Stimulated activated CD8-positive, alpha-beta memory T cell treated with anti-CD3 and anti-CD28 coated beads, Interleukin-7, amount 100 ng/mL, for 24 hours (primary cell): ENCODE results near the gene CDC42.

Experiments
- DNase-seq: peaks from one replicate; pipeline ENCODE4 v3.0.0-alpha.2; 2020; ENCODE audit warnings: low read depth

The CDC42 gene

DNA sequence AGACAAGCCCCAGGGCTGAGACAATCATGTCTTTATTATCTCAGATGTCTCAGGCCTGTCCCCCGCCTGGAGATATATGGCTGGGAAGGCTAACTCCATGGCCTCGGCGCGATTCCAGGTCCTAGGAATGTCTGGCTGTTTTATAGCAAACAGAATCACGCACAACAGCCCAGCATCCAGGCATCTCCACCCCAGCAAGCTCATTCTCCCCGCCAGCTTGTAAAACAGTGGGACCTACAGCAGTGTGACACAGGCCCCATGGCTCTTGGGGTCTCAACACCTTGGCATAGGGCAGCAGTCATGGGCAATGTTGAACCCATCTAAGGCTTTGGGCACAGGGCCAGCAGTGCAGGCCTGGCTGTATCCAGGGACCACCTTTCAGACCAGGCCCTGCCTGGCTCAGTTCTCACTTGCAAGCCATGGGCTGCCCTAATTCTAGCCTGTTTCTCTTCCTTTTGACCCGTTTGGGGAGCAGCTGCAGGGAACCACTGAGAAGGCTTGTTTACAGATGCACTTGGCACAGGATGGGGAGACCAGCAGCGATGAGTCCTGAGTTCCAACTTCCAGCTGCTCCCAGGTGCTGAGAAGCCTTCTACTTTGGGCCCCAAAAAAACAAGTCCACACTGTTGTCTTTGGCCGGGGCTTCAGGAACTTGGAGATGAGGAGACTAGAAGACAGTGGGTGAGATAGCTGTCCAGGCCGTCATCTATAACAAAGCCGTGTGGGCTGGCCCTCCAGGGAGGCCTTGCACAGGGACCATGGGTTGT is 56.0 kb downstream of the CDC42 start:
- no peak for DNase-seq

GRCh38 chr1:22110016-22110415 is 57.5 kb downstream of the CDC42 start:
- DNase-seq, result no peak

DNA sequence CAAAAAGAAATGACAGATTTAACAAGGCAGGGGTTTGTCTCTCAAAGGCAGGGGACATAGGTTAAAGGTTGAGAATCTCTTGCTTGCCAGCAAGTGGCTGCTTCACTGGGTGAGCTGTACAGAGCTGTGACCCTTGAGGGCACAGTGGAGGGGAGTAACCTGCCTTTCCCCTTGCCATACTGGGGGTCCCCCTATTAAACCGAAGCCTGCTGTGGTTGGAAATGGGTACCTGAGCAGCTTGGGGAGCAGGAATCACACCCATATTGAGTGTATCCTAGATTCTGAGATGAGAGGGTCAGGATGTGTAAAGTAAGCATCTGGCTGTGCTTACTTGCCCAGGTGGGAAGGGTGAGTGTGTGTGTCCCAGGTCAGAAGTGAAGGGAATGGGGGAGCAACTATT is 58.6 kb downstream of the CDC42 start:
- DNase-seq, result no peak

DNA sequence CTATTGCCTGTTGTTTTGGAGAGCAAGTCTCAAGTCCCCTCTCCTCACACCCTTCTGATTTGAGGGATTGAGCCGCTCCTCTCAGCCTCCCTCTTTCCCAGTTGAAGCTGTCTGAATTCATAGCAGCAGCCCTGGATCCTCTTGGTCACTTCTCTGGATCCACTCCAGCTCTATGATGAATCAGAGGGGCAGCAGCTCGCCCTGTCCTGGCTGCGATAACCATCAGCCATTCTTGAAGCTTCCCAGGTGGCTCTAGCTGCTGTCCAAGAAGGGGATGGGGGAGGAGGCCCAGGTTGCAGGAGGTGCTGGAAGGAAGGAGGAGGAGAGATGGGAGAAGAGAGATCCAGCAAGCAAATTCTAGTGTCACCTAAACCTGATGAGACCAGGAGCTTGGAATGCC is 59.1 kb downstream of the CDC42 start:
- DNase-seq, result no peak

- DNase-seq, result no peak
Observed at GRCh38 chr1:22112554-22112953, 60.0 kb downstream of the CDC42 start.

- no peak for DNase-seq
Observed at GRCh38 chr1:22114083-22115012, 61.8 kb downstream of the CDC42 start.

DNA sequence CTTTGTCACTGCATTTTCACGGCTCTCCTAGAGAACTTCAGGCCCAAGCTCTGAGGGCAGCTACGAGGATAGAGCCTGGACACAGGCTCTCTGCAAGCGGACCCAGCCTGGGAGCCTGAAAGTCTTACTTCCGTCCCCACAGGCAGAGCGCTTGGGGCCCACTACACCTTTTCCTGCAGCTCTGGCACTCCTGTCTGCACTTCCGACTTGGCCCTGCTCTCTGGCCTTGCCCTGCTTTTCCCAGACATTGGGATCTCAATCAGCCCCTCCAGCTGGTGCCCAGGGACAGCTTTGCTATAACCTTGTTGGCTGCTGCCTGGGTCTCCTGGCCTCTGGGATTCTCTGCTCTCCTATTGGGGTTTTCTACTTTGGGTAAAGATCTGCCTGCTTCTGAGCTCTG is 62.8 kb downstream of the CDC42 start:
- DNase-seq, result no peak

- no peak for DNase-seq
Observed at GRCh38 chr1:22117238-22117637, 64.7 kb downstream of the CDC42 start.

DNA sequence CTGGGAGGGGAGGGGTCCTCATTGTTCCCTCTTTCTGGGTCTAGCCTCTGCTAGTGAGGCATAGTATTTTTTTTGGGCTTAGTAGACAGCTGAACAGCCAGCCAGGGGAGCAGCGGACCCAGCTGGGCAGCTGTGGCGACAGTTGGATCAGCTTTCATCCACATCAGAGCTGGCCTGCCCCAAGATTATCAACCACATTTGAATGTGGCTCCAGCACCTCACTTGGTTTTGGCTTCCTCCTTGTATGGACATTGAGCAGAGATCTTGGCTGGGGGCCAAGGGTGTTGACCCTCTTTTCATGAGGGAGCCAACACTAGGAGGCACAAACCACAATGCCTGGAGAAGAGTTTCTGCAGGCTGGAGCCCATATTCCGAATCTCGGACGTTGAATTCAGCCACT is 65.3 kb downstream of the CDC42 start:
- no peak for DNase-seq

GRCh38 chr1:22118291-22118992 is 65.9 kb downstream of the CDC42 start:
- DNase-seq, result no peak

DNA sequence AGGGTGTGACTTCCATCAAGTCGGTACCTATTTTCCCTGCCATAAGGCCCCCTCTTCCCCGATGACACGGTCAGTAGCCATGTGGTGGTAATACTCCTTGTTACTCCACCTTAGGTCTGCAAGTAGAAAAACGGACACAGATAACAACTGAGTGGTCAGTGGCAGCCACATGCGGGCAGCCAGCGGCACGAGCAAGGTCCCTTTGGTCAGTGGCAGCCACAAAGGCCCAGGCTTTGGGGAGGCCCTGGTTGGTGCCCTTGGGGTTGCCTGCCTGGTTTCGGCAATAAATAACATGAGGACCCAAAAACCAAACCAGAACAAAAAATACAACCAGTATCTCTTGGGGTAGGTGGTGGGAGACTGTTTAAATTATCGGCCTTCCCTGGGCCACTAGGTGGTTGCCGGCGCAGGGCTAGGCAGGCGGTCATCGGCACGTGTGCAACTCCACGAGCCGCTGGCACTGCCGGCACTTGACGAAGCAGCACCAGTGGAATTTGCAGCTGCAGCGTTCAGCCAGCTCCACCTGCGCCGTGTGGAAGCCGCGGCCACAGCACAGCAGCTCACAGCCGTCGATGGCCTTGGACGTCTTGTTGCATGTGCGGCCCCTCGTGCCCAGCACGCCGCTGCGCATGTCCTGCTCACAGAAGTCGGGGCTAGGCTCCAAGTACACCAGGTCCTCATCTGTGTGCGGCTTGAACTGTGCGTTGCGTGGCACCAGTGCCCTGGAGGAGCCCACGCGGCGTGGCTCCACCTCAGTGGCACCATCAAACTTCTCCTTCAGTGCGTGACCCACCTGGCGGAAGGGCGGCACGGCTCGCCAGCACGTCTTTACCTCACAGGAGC is 67.3 kb downstream of the CDC42 start:
- no peak for DNase-seq

DNA sequence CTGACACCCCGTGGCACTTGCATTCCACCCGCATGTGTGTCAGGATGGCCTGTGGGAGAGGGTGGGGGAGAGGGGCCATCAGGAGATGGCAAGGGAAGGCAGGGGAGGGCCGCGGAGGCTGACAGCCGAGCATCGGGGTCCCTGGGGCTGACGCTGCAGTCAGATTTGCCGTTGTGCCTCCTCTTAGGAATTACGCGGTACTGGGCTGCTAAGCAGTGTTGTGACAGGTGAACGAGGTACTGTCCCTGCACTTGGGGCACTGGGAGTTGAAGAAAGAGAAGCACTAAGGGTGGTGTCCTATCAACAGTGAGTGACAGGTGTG is 67.9 kb downstream of the CDC42 start:
- DNase-seq, result no peak

GRCh38 chr1:22121421-22121911 is 69.0 kb downstream of the CDC42 start:
- DNase-seq, result no peak

DNA sequence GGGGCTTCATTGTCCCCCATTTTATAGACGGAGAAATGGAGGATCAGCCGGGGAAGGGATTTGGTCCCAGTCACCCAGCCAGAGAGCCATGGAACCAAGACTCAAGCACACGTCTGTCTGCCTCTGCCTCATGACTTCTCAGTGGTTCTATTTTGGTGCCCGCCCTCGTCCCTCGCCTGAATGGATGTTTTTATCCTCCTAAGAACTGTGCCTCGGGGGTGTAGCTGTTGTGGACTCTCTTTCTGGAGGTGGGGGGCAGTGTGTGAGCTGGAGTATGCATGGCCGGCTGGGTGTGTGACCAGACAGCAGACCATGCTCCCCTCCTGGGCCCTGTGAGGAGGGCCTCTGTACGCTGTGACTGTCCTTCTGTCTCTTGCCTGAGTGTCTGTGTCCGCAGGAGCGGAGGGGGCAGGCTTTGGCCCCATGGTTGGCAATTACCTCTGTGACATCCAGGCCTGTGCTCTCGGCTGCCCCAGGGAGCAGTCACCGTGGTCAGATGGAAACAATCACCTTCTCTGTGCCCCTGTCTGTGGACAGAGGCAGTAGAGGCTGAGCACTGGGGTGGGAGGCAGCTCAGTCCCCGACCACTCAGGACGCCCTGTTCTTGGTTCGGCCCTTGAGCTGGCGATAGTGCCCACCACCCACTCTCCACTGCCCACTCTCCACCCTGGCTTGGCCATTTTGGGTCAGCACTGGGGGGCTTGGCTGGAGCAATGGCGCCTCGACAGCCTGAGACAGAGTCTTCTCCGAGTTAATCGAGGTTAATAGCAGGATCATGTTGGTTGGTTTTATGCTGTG is 70.0 kb downstream of the CDC42 start:
- DNase-seq, result no peak

DNA sequence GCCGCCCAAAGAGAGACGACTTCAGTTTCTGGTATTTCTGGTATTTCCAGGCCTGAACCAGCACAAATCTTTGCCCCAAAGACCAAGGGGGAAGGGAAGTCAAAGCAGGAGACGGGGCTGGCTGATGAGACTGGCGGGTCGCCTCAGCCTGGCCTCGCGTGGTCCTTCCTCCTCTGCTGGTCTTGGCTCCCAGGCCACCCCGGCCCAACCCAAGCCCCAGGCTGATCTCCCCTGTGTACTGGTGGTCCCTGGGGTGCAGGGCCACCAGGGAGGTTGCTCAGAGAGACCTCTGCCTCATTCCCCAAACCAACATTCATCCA is 70.5 kb downstream of the CDC42 start:
- no peak for DNase-seq

DNA sequence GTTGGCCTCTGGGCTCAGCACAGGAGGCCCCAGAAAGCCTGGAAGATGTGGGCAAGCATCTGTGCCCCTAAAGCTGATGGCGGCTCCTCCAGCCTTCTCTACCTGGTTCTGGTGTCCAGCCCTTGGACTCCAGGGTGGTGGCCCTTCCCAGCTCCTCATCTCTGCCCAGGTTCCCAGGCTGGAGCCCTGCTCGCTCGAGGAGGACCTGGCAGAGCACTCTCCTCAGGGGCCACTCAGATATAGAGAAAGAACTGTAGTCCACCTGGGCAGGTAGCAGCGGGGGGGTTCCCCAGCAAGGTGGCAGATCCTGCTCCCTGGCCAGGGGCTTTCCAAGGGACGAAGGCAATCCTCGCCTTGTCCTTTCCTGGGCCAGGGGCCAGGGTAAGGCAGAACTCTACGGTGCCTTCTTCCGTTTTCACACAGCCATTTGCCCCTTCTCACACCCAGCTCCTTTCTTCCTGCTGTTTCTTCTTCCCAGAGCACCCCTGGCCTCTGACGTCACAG is 71.4 kb downstream of the CDC42 start:
- no peak for DNase-seq

DNA sequence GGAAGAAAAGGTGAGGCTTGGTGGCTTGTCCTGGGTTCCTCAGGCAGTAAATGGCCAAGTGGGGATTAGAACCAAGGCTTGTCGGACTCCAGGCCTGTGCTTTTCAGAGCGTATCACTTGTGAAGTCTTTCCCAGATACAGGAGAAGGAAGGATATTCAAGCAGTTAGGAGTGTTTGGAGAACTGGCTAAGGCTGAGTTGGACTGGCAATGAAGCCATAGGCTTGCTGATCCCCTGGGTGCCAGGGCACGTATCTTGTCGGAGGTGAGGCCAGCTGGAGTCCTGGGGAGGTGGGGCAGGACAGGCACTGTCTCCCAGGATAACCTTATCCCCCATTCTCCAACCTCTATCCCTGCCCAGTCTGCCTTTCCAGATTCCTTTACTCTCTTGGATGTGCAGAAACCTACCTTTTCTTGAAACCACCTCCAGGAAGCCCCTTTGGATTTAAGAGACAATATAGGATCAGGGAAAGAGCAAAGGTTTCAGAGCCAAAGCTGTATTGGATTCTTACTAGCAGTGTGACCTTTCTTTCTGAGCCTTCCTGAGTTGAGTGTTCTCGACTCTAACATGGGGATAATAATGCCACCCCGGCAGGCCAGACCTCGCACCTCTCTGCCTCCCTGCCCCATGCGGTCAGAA is 72.2 kb downstream of the CDC42 start:
- DNase-seq, result no peak

- no peak for DNase-seq
Observed at GRCh38 chr1:22126531-22126930, 74.0 kb downstream of the CDC42 start.

- DNase-seq, result no peak
Observed at GRCh38 chr1:22127248-22127647, 74.7 kb downstream of the CDC42 start.

DNA sequence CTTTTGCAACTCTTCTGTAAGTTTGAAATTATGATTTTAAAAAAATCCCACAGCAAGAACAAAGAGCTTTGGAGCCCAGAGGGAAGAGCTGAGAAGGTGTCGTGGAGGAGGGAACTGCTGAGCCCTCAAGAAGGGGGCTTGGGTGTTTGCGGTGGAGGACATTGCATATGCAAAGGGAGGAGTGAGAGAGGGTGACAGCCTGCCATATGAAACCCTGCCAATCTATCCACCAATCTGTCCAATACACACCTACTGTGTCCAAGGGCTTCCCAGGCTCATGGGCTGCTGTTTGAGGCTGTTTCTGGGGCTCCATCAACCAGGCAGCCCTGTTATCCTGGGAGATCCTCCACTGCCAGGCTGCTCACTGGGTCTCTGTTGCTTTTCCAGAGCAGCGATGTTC is 75.2 kb downstream of the CDC42 start:
- DNase-seq, result no peak
